GM21390 (cell line): Measurements from ENCODE around the gene LDLRAD2.
"Not testable (repeated sequence)": the region's sequence is repeated elsewhere in the genome, so short reads cannot be mapped to it uniquely, and the experiment has no call there.

Experiments used
- ATAC-seq: cut with Tn5 transposase; IDR thresholded peaks from one replicate; pipeline ENCODE4 v1.9.1; 2021; ENCODE audit not compliant: unreplicated experiment

LDLRAD2 gene

GRCh38 chr1:21782868-21783678, 29.0 kb upstream of the LDLRAD2 start, which contains the start of gene USP48:
Gene USP48, minus strand, starts transcription at chr1:21783149. Its CDS starts 192 bp downstream, at chr1:21782957.
- peak; percentile 51 for ATAC-seq

- ATAC-seq: no peak
Observed at GRCh38 chr1:21783679-21784603, 28.1 kb upstream of the LDLRAD2 start.

GRCh38 chr1:21785764-21786163, 26.3 kb upstream of the LDLRAD2 start:
- ATAC-seq: not testable (repeated sequence)

- ATAC-seq: no peak
Observed at GRCh38 chr1:21786640-21787039, 25.4 kb upstream of the LDLRAD2 start.

- no peak for ATAC-seq
Observed at GRCh38 chr1:21793104-21793503, 19.0 kb upstream of the LDLRAD2 start.

- no peak for ATAC-seq
Observed at GRCh38 chr1:21794656-21795055, 17.4 kb upstream of the LDLRAD2 start.

- ATAC-seq: no peak
Observed at GRCh38 chr1:21795075-21795474, 17.0 kb upstream of the LDLRAD2 start.

GRCh38 chr1:21799730-21800129, 12.3 kb upstream of the LDLRAD2 start:
- no peak for ATAC-seq

- ATAC-seq: no peak
Observed at GRCh38 chr1:21801100-21801499, 11.0 kb upstream of the LDLRAD2 start.

- ATAC-seq: no peak
Observed at GRCh38 chr1:21804536-21804935, 7.5 kb upstream of the LDLRAD2 start.

GRCh38 chr1:21813542-21813941, 1.5 kb downstream of the LDLRAD2 start:
- no peak for ATAC-seq

- ATAC-seq: no peak
Observed at GRCh38 chr1:21814241-21814918, 2.3 kb downstream of the LDLRAD2 start.

GRCh38 chr1:21814981-21815582, 3.0 kb downstream of the LDLRAD2 start:
- no peak for ATAC-seq

- ATAC-seq: no peak
Observed at GRCh38 chr1:21815724-21816321, 3.8 kb downstream of the LDLRAD2 start.

GRCh38 chr1:21816602-21817302, 4.7 kb downstream of the LDLRAD2 start:
- no peak for ATAC-seq

- no peak for ATAC-seq
Observed at GRCh38 chr1:21818656-21819055, 6.6 kb downstream of the LDLRAD2 start.

GRCh38 chr1:21820597-21821232, 8.7 kb downstream of the LDLRAD2 start:
- ATAC-seq: no peak

GRCh38 chr1:21821385-21822019, 9.4 kb downstream of the LDLRAD2 start:
- ATAC-seq: no peak

- no peak for ATAC-seq
Observed at GRCh38 chr1:21822349-21822748, 10.3 kb downstream of the LDLRAD2 start.
